HG02642 (cell line): ENCODE measurements around the gene ZSCAN31.
"Not testable (repeated sequence)": the region's sequence is repeated elsewhere in the genome, so short reads cannot be mapped to it uniquely, and the experiment has no call there.

Experiments used
- ATAC-seq: cut with Tn5 transposase; IDR thresholded peaks from one replicate; pipeline ENCODE4 v1.9.1; 2021; ENCODE audit warnings: mild to moderate bottlenecking; ENCODE audit not compliant: unreplicated experiment, poor library complexity

Gene ZSCAN31

DNA sequence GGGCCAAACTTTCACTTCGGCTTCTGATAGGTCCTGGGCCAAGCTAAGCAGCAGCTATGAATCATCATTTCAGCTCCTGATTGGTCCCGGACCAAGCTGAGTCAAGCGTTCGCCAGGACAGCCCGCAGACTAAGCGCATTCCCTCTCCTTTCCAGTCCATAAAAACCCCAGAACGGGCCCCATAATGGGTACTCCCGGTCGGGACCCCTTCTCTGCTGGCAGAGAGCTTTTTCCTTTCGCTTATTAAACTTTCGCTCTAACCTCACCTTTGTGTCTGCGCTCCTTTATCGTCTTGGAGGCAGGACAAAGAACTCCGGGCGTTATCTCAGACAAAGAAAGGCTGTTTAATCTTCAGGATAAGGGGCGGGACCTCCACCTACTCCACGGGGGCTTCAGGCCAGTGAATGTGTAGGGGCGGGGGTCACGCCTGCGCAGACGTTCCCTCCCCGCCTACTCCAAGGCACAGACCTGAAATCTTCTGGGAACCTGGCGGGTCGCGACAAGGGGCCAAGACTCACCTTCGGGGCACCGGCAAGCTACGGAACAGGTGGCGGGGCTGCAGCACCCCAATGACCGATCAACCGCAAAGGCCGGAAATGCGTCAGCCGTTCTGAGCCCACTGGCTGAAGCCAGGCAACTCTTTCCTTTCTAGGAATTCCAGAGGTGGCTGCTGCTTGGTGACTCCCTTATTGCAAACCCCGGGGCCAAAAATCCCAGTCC, at the start of gene ZSCAN31:
Gene ZSCAN31 (minus strand): TSS at position 585 of the 720 bp plus-strand sequence. CDS start 6,465 bp downstream, outside the sequence.
- ATAC-seq: peak; percentile 93

- ATAC-seq: no peak
These were observed 48.2 kb upstream of the ZSCAN31 start for GRCh38 chr6:28384143-28384533.

GRCh38 chr6:28383235-28384142, 47.5 kb upstream of the ZSCAN31 start:
- ATAC-seq: peak; percentile 96

DNA sequence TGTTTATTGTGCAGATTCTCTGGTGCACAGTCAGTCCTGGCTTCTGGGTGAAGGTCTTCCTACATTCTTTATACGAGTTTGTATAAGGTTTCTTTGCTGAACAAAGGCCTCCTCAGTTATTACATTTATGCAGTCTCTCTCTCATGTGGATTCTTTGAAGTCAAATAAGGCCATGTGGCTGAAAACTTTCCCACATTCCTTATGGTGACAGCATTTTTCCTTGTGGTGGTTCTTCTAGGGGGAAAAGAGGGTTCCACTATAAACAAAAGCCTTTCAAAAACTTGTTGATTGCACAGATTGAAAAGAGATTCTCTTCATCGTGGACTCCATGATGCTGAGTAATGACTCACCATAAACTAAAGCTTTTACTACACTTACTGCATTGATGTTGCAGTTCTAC, 44.4 kb upstream of the ZSCAN31 start:
- ATAC-seq: no peak

DNA sequence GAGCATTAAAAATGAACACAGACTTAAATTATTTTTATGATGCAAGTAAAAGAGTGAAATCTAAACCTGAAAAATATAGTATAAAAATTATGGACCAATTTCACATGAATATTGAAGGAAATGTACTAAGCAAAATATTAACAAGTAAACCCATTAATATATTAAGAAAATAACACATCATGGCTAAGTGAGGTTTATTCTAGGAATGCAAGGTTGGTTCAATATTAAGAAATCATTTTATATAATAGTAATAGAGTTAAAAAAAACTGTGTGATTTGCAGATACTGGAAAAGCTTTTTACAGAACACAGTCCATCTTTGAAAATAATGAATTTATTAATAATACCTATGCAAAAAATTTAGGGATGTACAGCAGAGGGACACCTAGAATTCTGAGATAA, 42.7 kb upstream of the ZSCAN31 start:
- no peak for ATAC-seq

DNA sequence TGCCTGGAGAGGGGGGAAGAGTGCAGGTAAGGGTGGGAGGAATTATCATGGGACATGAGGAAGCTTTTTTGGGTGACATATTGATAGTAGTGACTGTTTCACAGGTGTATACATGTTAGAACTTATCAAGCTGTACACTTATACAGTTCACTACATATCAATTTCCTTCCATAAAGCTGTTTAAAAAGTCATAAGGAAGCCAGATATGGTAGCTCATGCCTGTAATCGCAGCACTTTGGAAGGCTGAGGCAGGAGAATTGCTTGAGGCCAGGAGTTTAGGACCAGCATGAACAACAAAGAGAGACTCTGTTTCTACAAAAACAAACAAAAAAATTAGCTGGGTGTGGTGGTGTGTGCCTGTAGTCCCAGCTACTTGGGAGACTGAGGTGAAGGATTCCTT, 41.9 kb upstream of the ZSCAN31 start:
- no peak for ATAC-seq

- no peak for ATAC-seq
These were observed 38.0 kb upstream of the ZSCAN31 start for GRCh38 chr6:28373925-28374324.

- ATAC-seq: peak; percentile 77
These were observed 35.9 kb upstream of the ZSCAN31 start for GRCh38 chr6:28371706-28372451.

DNA sequence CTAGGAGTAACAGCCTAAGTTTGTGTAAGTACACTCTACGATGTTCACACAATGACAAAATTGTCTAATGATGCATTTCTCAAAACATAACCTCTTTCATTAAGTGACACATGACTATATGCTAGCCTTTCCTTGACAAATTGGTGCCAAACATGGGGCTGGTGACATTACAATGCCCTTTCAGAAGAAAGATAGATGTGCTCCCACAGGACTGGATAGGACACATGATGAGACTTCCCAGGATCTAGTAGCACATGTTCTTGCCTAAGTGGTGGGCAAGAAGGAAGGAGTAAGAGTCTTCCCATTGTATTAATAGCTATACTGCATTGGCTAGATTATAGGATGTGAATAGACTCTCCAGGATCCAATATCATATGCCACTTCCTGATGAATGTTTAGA, 35.3 kb upstream of the ZSCAN31 start:
- ATAC-seq: no peak

- no peak for ATAC-seq
These were observed 34.5 kb upstream of the ZSCAN31 start for GRCh38 chr6:28370440-28370839.

DNA sequence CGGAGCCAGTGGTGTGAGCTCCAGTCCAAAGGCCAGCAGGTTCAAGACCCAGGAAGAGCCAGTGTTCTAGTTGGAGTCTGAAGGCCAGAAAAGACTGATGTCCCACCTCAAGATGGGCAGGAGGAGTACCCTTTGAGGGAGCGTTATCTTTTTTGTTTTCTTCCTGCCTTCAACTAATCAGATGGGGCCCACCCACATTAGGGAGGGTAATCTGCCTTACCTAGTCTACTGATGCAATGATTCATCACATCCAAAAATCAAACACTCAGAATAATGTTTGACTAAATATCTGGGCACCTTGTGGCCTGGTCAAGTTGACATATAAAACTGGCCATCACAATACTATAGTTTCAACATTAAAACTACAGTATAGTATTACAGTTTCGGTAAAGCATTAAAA, 33.5 kb upstream of the ZSCAN31 start:
- ATAC-seq: no peak

- no peak for ATAC-seq
These were observed 32.6 kb upstream of the ZSCAN31 start for GRCh38 chr6:28368522-28368921.

GRCh38 chr6:28365590-28365989, 29.6 kb upstream of the ZSCAN31 start:
- not testable (repeated sequence) for ATAC-seq

GRCh38 chr6:28360961-28361360, 25.0 kb upstream of the ZSCAN31 start:
- no peak for ATAC-seq

DNA sequence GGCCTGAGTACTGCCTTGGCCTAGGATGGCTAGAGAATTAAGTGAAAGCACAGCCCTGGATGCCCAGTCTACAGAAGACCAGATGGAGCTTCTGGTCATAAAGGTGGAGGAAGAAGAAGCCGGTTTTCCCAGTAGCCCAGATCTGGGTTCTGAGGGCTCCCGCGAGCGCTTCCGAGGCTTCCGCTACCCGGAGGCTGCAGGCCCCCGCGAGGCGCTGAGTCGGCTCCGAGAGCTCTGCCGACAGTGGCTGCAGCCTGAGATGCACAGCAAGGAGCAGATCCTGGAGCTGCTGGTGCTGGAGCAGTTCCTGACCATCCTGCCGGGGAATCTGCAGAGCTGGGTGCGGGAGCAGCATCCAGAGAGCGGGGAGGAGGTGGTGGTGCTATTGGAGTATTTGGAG, 23.6 kb upstream of the ZSCAN31 start:
- ATAC-seq: not testable (repeated sequence)

GRCh38 chr6:28357036-28357435, 21.1 kb upstream of the ZSCAN31 start:
- no peak for ATAC-seq

GRCh38 chr6:28356666-28357020, 20.7 kb upstream of the ZSCAN31 start:
- no peak for ATAC-seq

- peak; percentile 69 for ATAC-seq
These were observed 20.1 kb upstream of the ZSCAN31 start for GRCh38 chr6:28355743-28356665.

DNA sequence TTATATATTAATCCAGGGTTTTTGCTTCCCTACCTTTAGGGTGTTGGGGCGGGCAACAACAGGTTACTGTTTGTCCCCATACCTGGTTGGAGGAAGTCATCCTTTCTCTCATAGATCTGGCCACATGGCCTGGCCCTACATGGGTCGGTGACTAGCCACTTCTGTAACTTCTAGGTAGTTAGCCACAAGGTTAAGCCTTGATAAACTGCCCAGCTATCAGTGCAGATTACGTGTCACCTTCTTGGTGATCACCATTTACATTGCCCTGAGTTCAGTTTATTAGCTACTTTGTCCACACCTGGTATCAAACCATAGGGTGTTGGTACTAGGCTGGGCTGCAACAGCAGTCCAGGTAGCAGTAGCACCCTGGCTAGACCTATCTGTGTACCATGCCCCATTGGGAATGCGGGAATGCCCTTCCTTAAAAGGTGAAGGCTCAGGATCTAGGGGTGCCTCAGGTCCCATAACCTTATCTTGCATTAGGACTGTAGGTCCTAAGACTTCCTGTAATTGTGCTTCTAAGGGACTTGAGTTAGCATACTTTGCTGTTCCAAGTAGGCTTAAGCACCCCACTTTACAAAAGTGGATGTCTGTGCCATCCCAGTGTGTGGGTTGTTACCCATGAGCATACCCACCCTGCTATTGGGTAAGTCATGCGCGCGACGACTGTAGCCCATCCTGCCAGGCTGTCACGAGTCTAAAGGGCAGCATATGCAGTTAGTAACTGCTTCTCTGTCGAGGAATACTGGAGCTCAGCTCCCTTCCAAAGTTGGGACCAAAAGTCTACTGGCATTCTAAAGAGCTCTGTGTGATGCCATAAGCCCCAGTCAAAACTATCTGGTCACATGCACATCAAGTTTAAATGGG, 19.0 kb upstream of the ZSCAN31 start:
- no peak for ATAC-seq
